ENCODE results near the gene PFKP. TPM values are rescaled to one million over a fixed set of nuclear protein-coding genes. Genes with fewer than 3 reads are reported as not detected.

Gene PFKP
- total RNA-seq, 1 experiment from 2014 or later = 268 TPM

Other genes starting within 250 kb of the PFKP start
- gene PITRM1, start 105.2 kb downstream of the PFKP start, total RNA-seq (2014; rRNA removed; shearing (Covaris generic)) = 61.2 and 62.5 TPM in 2 replicates